ENCODE results near the gene GAS5.
"Not testable (repeated sequence)": the region's sequence is repeated elsewhere in the genome, so short reads cannot be mapped to it uniquely, and the experiment has no call there.

Gene GAS5

GRCh38 chr1:173867753-173868265 is at the start of gene GAS5:
Gene GAS5, minus strand, starts transcription at chr1:173867989.
- peak; percentile 99 for DNase-seq

GRCh38 chr1:173917149-173917548 is 49.4 kb upstream of the GAS5 start, which contains the start of gene SERPINC1:
Gene SERPINC1, minus strand, starts transcription at chr1:173917327. Its CDS starts 68 bp downstream, at chr1:173917259.
- DNase-seq = no peak

GRCh38 chr1:173916667-173917066 is 48.9 kb upstream of the GAS5 start:
- DNase-seq = no peak

- no peak for DNase-seq
Measured at GRCh38 chr1:173915596-173915995, 47.8 kb upstream of the GAS5 start.

- no peak for DNase-seq
Measured at GRCh38 chr1:173914366-173914871, 46.6 kb upstream of the GAS5 start.

GRCh38 chr1:173913111-173913510 is 45.3 kb upstream of the GAS5 start:
- no peak for DNase-seq

- DNase-seq = no peak
Measured at GRCh38 chr1:173903827-173904531, 36.2 kb upstream of the GAS5 start.

- no peak for DNase-seq
Measured at GRCh38 chr1:173900992-173901391, 33.2 kb upstream of the GAS5 start.

- no peak for DNase-seq
Measured at GRCh38 chr1:173900427-173900826, 32.6 kb upstream of the GAS5 start.

- DNase-seq = no peak
Measured at GRCh38 chr1:173894189-173894588, 26.4 kb upstream of the GAS5 start.

GRCh38 chr1:173893611-173894010 is 25.8 kb upstream of the GAS5 start:
- no peak for DNase-seq

GRCh38 chr1:173889885-173890284 is 22.1 kb upstream of the GAS5 start:
- DNase-seq = no peak

GRCh38 chr1:173888749-173889148 is 21.0 kb upstream of the GAS5 start:
- no peak for DNase-seq

GRCh38 chr1:173887627-173888026 is 19.8 kb upstream of the GAS5 start:
- no peak for DNase-seq

GRCh38 chr1:173886746-173887611 is 19.2 kb upstream of the GAS5 start:
- no peak for DNase-seq

GRCh38 chr1:173884701-173885100 is 16.9 kb upstream of the GAS5 start:
- no peak for DNase-seq

- DNase-seq = not testable (repeated sequence)
Measured at GRCh38 chr1:173881117-173881516, 13.3 kb upstream of the GAS5 start.

GRCh38 chr1:173878251-173878650 is 10.5 kb upstream of the GAS5 start:
- DNase-seq = no peak

- no peak for DNase-seq
Measured at GRCh38 chr1:173876732-173877131, 8.9 kb upstream of the GAS5 start.

GRCh38 chr1:173871500-173871899 is 3.7 kb upstream of the GAS5 start:
- no peak for DNase-seq

- DNase-seq = no peak
Measured at GRCh38 chr1:173871091-173871490, 3.3 kb upstream of the GAS5 start.

GRCh38 chr1:173870252-173871075 is 2.7 kb upstream of the GAS5 start:
- DNase-seq = no peak

- DNase-seq = no peak
Measured at GRCh38 chr1:173869021-173869359, 1.2 kb upstream of the GAS5 start.

All from NCI-H774 (cell line).